Mononuclear cell (primary cell): Measurements from ENCODE around the gene PTPN11. TPM values are rescaled to one million over a fixed set of nuclear protein-coding genes. Genes with fewer than 3 reads are reported as not detected.
"Not testable (repeated sequence)": the region's sequence is repeated elsewhere in the genome, so short reads cannot be mapped to it uniquely, and the experiment has no call there.

ENCODE experiments used
- H3K27me3 ChIP-seq: 2 replicates; pipeline ENCODE4 v1.6.0; 2011; ENCODE audit warnings: low read length, control low read depth; ENCODE audit not compliant: insufficient read depth
- H3K4me1 ChIP-seq: 2 replicates; pipeline ENCODE4 v1.5.1; 2011; ENCODE audit warnings: mild to moderate bottlenecking, low read length, control low read depth; ENCODE audit not compliant: insufficient read depth
- H3K4me3 ChIP-seq: 2 replicates; pipeline ENCODE4 v1.5.1; 2011; ENCODE audit warnings: mild to moderate bottlenecking, low read length, moderate library complexity
- H3K9me3 ChIP-seq: 2 replicates; pipeline ENCODE4 v1.5.1; 2011; ENCODE audit warnings: low read depth, mild to moderate bottlenecking, control low read depth, low read length
- total RNA-seq: library from RNA; depleted of rRNA; stranded (reverse); fragments of >200 nt; gene quantifications from one replicate; pipeline ENCODE4 v1.2.3, GENCODE V29; 2012

PTPN11 gene
- total RNA-seq, 1 donor = 49.2 TPM

- Histone ChIP-seq H3K4me1 (no peaks in the 10 kb centered on the region), H3K27me3 (no peaks in the 10 kb centered on the region), H3K4me3 (no peak overlapping the region), H3K9me3 (no peaks in the 10 kb centered on the region)
Observed at GRCh38 chr12:112498580-112498979, 79.8 kb downstream of the PTPN11 start.

- H3K4me1 ChIP-seq = no peaks in the 10 kb centered on the region
- no peaks in the 10 kb centered on the region for H3K9me3 ChIP-seq
- H3K4me3 ChIP-seq = no peak overlapping the region
- H3K27me3 ChIP-seq = no peaks in the 10 kb centered on the region
Observed at GRCh38 chr12:112503512-112503911, 84.8 kb downstream of the PTPN11 start.

- Histone ChIP-seq H3K9me3 (no peaks in the 10 kb centered on the region), H3K27me3 (no peaks in the 10 kb centered on the region), H3K4me1 (no peaks in the 10 kb centered on the region), H3K4me3 (no peak overlapping the region)
Observed at GRCh38 chr12:112506513-112507166, 87.9 kb downstream of the PTPN11 start.

GRCh38 chr12:112513471-112513870 is 94.7 kb downstream of the PTPN11 start:
- Histone ChIP-seq H3K27me3 (no peaks in the 10 kb centered on the region), H3K9me3 (no peaks in the 10 kb centered on the region), H3K4me1 (no peaks in the 10 kb centered on the region)

GRCh38 chr12:112514456-112514855 is 95.7 kb downstream of the PTPN11 start:
- no peaks in the 10 kb centered on the region for H3K27me3 ChIP-seq
- H3K9me3 ChIP-seq = no peaks in the 10 kb centered on the region
- no peaks in the 10 kb centered on the region for H3K4me1 ChIP-seq
- H3K4me3 ChIP-seq = no peak overlapping the region

More at GRCh38 chr12:112513471-112513870, 94.7 kb downstream of the PTPN11 start:
- no peak overlapping the region for H3K4me3 ChIP-seq

GRCh38 chr12:112514926-112515642 is 96.3 kb downstream of the PTPN11 start:
- Histone ChIP-seq H3K4me1 (no peaks in the 10 kb centered on the region), H3K27me3 (no peaks in the 10 kb centered on the region), H3K4me3 (no peak overlapping the region), H3K9me3 (no peaks in the 10 kb centered on the region)

- Histone ChIP-seq H3K27me3 (no peaks in the 10 kb centered on the region), H3K9me3 (no peaks in the 10 kb centered on the region), H3K4me1 (no peaks in the 10 kb centered on the region), H3K4me3 (no peak overlapping the region)
Observed at GRCh38 chr12:112515868-112516267, 97.1 kb downstream of the PTPN11 start.

GRCh38 chr12:112517730-112518364 is 99.1 kb downstream of the PTPN11 start:
- no peaks in the 10 kb centered on the region for H3K4me1 ChIP-seq
- no peaks in the 10 kb centered on the region for H3K27me3 ChIP-seq
- no peaks in the 10 kb centered on the region for H3K9me3 ChIP-seq
- no peak overlapping the region for H3K4me3 ChIP-seq

GRCh38 chr12:112518365-112518735 is 99.6 kb downstream of the PTPN11 start:
- no peaks in the 10 kb centered on the region for H3K9me3 ChIP-seq
- no peaks in the 10 kb centered on the region for H3K27me3 ChIP-seq
- no peak overlapping the region for H3K4me3 ChIP-seq

GRCh38 chr12:112519841-112520340 is 101.1 kb downstream of the PTPN11 start:
- not testable (repeated sequence) for H3K27me3 ChIP-seq, H3K4me1 ChIP-seq, H3K9me3 ChIP-seq, H3K4me3 ChIP-seq

More at GRCh38 chr12:112518365-112518735, 99.6 kb downstream of the PTPN11 start:
- no peaks in the 10 kb centered on the region for H3K4me1 ChIP-seq

- Histone ChIP-seq H3K4me3 (no peak overlapping the region), H3K9me3 (no peaks in the 10 kb centered on the region), H3K27me3 (no peaks in the 10 kb centered on the region), H3K4me1 (no peaks in the 10 kb centered on the region)
Observed at GRCh38 chr12:112523856-112524255, 105.1 kb downstream of the PTPN11 start.

GRCh38 chr12:112524269-112524668 is 105.5 kb downstream of the PTPN11 start:
- H3K9me3 ChIP-seq = no peaks in the 10 kb centered on the region
- no peak overlapping the region for H3K4me3 ChIP-seq
- no peaks in the 10 kb centered on the region for H3K4me1 ChIP-seq
- H3K27me3 ChIP-seq = no peaks in the 10 kb centered on the region

GRCh38 chr12:112524676-112525425 is 106.1 kb downstream of the PTPN11 start:
- H3K4me3 ChIP-seq = no peak overlapping the region
- H3K27me3 ChIP-seq = no peaks in the 10 kb centered on the region
- H3K9me3 ChIP-seq = no peaks in the 10 kb centered on the region
- H3K4me1 ChIP-seq = no peaks in the 10 kb centered on the region

- Histone ChIP-seq H3K27me3 (no peaks in the 10 kb centered on the region), H3K4me1 (no peaks in the 10 kb centered on the region), H3K4me3 (no peak overlapping the region), H3K9me3 (no peaks in the 10 kb centered on the region)
Observed at GRCh38 chr12:112525426-112525809, 106.7 kb downstream of the PTPN11 start.

GRCh38 chr12:112527082-112527481 is 108.3 kb downstream of the PTPN11 start:
- H3K4me1 ChIP-seq = no peaks in the 10 kb centered on the region
- no peaks in the 10 kb centered on the region for H3K27me3 ChIP-seq
- no peaks in the 10 kb centered on the region for H3K9me3 ChIP-seq
- no peak overlapping the region for H3K4me3 ChIP-seq
